Cardiac muscle cell (in vitro differentiated cells and primary cell): ENCODE data around the gene B4GALNT3. TPM values are rescaled to one million over a fixed set of nuclear protein-coding genes. Genes with fewer than 3 reads are reported as not detected.

Experiments
- DNase-seq, 2 donors: peaks; one replicate each; pipeline versions ENCODE4 v3.0.0 to v3.0.0-alpha.2; 2010 to 2017; ENCODE audit warnings: low read depth in 1 of 2, low spot score in 1 of 2
- H3K27ac ChIP-seq: fragments of 200-600 bp; sonication (generic); 2 replicates; pipeline ENCODE4 v1.5.1; 2016
- H3K27me3 ChIP-seq: fragments of 200-600 bp; sonication (generic); 2 replicates; pipeline ENCODE4 v1.6.0; 2016; ENCODE audit warnings: control low read depth
- H3K36me3 ChIP-seq: fragments of 200-600 bp; sonication (generic); 2 replicates; pipeline ENCODE4 v1.5.1; 2016; ENCODE audit warnings: control low read depth
- H3K4me1 ChIP-seq: fragments of 200-600 bp; sonication (generic); 2 replicates; pipeline ENCODE4 v1.8.1; 2017; ENCODE audit warnings: low read depth, mild to moderate bottlenecking, mixed run types
- H3K4me3 ChIP-seq: fragments of 200-600 bp; sonication (generic); 2 replicates; pipeline ENCODE4 v1.5.1; 2016; ENCODE audit warnings: mild to moderate bottlenecking
- H3K9me3 ChIP-seq: fragments of 200-600 bp; sonication (generic); 2 replicates; pipeline ENCODE4 v1.5.1; 2017; ENCODE audit warnings: low read depth, mild to moderate bottlenecking, control low read depth
- polyA plus RNA-seq: library from polyadenylated mRNA; unstranded; fragments of >200 nt; fragmentation: Nextera tagmentation; extraction: Ambion mirVana; gene quantifications from 2 replicates; pipeline ENCODE4 v1.2.1, GENCODE V29; 2016
- total RNA-seq: library from RNA; depleted of rRNA; stranded (reverse); fragments of >200 nt; gene quantifications from 2 replicates; pipeline ENCODE4 v1.2.3, GENCODE V29; 2016
- TF ChIP-seq, protein P1 (sequence below): IDR thresholded peaks from 2 replicates; pipeline ENCODE4 v1.5.1; 2012; ENCODE audit warnings: low read depth, mild to moderate bottlenecking, low read length

Gene B4GALNT3
- total and polyA plus RNA-seq, 2 experiments from 2014 or later, result 23.7 to 38.6 TPM

DNA sequence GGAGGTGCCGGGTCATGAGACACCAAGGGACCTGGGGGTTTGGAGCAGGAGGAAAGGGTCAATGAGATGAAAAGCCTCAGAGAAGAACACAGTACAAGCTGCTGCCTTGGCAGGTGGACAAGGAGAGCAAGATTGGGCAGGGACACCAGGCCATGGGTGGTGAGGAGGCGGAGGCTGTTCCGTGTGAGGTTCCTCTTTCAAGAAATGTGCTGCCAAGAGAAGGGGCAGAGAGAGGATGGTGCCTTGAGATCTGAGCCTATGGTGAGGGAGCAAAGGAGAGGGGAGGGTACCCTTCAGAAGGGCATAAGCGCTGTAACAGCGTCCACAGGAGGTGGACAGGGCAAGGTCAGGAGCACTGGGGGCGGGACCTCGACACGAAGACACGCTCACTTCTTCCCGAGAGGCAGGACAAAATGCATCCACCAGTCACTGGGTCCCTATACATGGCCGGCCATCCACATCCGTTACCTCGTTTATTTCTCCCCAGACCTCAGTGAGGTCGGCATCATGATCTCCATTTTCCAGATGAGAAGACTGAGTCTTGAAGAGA lies 100.2 kb downstream of the B4GALNT3 start:
- DNase-seq, result no peak
- Histone ChIP-seq H3K4me3 (no peak overlapping the region), H3K36me3 (no peaks in the 10 kb centered on the region), H3K9me3 (no peaks in the 10 kb centered on the region), H3K4me1 (no peaks in the 10 kb centered on the region), H3K27me3 (no peaks in the 10 kb centered on the region), H3K27ac (no peak overlapping the region)
- TF ChIP-seq, protein P1, sequence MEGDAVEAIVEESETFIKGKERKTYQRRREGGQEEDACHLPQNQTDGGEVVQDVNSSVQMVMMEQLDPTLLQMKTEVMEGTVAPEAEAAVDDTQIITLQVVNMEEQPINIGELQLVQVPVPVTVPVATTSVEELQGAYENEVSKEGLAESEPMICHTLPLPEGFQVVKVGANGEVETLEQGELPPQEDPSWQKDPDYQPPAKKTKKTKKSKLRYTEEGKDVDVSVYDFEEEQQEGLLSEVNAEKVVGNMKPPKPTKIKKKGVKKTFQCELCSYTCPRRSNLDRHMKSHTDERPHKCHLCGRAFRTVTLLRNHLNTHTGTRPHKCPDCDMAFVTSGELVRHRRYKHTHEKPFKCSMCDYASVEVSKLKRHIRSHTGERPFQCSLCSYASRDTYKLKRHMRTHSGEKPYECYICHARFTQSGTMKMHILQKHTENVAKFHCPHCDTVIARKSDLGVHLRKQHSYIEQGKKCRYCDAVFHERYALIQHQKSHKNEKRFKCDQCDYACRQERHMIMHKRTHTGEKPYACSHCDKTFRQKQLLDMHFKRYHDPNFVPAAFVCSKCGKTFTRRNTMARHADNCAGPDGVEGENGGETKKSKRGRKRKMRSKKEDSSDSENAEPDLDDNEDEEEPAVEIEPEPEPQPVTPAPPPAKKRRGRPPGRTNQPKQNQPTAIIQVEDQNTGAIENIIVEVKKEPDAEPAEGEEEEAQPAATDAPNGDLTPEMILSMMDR, result no peak

DNA sequence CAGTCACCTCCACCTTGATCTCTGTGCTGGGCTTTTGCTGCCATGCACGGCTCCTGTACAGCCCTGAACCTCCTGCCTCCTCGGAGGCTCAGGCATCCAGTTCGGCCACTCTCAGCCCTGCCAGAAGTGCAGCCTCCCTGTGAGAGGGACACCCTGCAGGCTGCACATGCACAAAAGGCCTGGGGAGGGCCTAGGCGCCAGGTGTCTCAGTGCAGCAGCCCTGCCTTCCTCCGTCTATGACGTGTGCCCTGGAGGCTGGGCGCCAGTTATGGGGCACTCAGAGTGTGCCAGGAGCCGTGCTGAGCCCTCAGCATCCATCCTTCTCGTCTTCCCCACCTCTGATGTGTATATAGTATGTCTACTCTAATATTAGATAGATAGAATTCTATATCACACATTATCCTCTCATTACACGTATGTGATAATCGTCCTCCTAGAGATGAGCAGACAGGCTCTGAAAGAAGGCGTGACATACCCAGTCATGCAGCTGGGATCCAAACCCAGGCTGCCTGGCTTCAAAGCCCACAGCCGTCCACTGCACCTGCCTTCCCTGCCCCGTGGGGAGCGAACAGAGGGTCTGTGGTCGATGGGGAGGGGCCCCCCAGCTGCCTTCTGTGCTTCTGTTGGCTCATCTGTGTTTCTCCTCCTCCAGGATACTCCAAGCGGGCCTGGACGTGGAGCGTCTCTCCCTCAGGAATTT lies 101.1 kb downstream of the B4GALNT3 start:
- H3K36me3 ChIP-seq, result no peaks in the 10 kb centered on the region
- H3K4me3 ChIP-seq, result no peak overlapping the region
- H3K27ac ChIP-seq, result no peak overlapping the region
- no peaks in the 10 kb centered on the region for H3K27me3 ChIP-seq
- TF ChIP-seq, protein P1, result no peak
- no peaks in the 10 kb centered on the region for H3K4me1 ChIP-seq
- no peak for DNase-seq
- H3K9me3 ChIP-seq, result no peaks in the 10 kb centered on the region

DNA sequence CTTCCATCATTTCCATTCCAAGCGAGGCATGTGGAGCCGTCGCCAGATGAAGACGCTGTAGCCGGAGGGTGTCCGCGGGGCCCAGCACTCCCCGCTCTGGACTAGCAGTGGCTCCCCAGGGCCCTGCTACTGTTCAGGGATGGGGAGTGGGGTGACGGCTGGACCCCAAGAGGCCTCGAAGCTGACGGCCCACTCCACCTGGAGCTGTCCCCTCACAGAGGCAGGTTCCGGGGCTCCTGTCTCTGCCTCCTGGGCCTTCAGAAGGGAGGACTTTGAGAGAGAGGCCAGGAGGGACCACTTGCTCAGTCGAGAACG lies 101.6 kb downstream of the B4GALNT3 start:
- DNase-seq, result no peak
- no peak overlapping the region for H3K4me3 ChIP-seq
- H3K36me3 ChIP-seq, result no peaks in the 10 kb centered on the region
- H3K4me1 ChIP-seq, result no peaks in the 10 kb centered on the region
- H3K27me3 ChIP-seq, result no peaks in the 10 kb centered on the region
- no peaks in the 10 kb centered on the region for H3K9me3 ChIP-seq
- no peak overlapping the region for H3K27ac ChIP-seq
- TF ChIP-seq, protein P1, result no peak

DNA sequence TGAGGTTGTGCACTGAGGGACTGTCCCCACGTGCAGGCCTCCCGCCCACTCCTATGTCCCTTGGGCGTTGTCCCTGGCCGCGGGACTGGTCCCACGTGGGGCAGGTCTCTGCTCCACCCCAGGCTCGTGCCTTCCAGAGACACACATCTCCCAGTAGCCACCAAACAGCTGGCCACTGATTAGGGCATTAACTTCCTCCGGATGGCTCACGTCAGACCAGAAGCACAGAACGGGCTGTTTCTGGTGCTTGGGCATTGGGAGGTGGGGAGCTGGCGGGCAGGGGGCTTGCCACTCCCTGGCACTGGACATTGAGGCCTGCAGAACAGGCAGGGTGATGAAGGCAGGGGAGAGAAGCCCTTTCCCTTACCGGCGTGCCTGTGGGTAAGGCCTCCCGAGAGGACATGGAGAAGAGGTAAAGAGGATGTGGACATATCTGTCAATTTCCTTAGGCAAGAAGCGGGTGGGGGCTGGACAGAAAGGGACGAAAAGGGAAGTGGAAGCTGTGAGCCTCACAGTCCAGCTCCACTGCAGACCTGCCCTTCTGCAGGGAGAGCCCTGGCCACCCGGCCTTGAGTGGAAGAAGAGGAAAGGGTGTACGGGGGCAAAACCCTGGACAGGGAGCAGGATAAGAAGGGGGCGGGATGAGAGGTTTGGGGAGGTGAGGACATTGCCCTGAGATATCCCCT lies 102.3 kb downstream of the B4GALNT3 start:
- Histone ChIP-seq H3K27ac (no peak overlapping the region), H3K4me3 (no peak overlapping the region), H3K9me3 (no peaks in the 10 kb centered on the region), H3K27me3 (no peaks in the 10 kb centered on the region), H3K4me1 (no peaks in the 10 kb centered on the region), H3K36me3 (no peaks in the 10 kb centered on the region)
- no peak for DNase-seq
- TF ChIP-seq, protein P1, result no peak

DNA sequence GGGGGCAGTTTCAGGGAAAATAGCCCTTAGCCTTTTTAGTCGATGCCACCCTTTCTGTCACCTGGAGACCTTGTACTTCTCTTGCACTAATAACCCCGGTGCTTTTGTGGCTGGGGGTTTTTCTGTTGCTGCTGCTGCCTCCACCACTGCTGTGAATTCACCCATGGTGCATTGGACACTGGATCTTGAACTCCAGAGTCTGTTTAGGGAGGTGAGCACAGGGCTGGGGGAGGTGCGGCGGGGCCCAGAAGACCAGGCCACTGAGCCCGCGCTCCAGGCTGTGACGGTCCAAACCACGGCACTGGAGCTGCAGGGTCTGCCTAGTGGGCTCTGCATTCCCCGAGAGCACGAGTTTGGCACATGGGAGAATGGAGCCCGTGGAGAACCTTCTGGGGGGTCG lies 102.9 kb downstream of the B4GALNT3 start:
- Histone ChIP-seq H3K27ac (no peak overlapping the region), H3K27me3 (no peaks in the 10 kb centered on the region), H3K4me1 (no peaks in the 10 kb centered on the region), H3K4me3 (no peak overlapping the region), H3K36me3 (no peaks in the 10 kb centered on the region), H3K9me3 (no peaks in the 10 kb centered on the region)
- DNase-seq, result no peak
- TF ChIP-seq, protein P1, result no peak
